ENCODE measurements around the gene ARHGAP33.

The ARHGAP33 gene

GRCh38 chr19:35784503-35785338 is 9.4 kb downstream of the ARHGAP33 start:
- H3K36me3 ChIP-seq (ENCODE audit: insufficient read depth, low read length) = peaks cover 20% of the 10 kb centered on the region; the same call in 1 of the 2 replicates

GRCh38 chr19:35785339-35785627 is 9.9 kb downstream of the ARHGAP33 start:
- no peaks in the 10 kb centered on the region for H3K9me2 ChIP-seq (replicated peaks; ENCODE audit: low read depth, low read length)
- H3K27me3 ChIP-seq (ENCODE audit: insufficient read depth, low read length, poor library complexity, severe bottlenecking) = no peaks in the 10 kb centered on the region
- TF ChIP-seq CTCF (conservative IDR thresholded peaks at IDR 0.05; ENCODE audit: low read length) (no peak), EZH2phosphoT487 (IDR thresholded peaks at IDR 0.05; ENCODE audit: borderline replicate concordance) (no peak)
- peaks cover 15% of the 10 kb centered on the region; the same call in 1 of the 2 replicates for H3K36me3 ChIP-seq (ENCODE audit: insufficient read depth, low read length)
- no peaks in the 10 kb centered on the region for H3K79me2 ChIP-seq (ENCODE audit: insufficient read depth, low read length)
- no peaks in the 10 kb centered on the region for H3K9me3 ChIP-seq (ENCODE audit: insufficient read depth, low read depth, low read length)
- no peaks in the 10 kb centered on the region for H3F3A ChIP-seq (ENCODE audit: low read depth)
- H3K9ac ChIP-seq (ENCODE audit: low read depth, low read length, poor library complexity, severe bottlenecking) = no peak overlapping the region
- no peak overlapping the region for H3K4me3 ChIP-seq (ENCODE audit: low read length, poor library complexity, severe bottlenecking)
- H3K4me2 ChIP-seq (ENCODE audit: low read depth, low read length, poor library complexity, severe bottlenecking) = no peak overlapping the region
- H3K4me1 ChIP-seq (ENCODE audit: insufficient read depth, low read length, poor library complexity, severe bottlenecking) = no peaks in the 10 kb centered on the region
- H4K20me1 ChIP-seq (ENCODE audit: insufficient read depth, low read length, poor library complexity, severe bottlenecking) = peaks cover 3% of the 10 kb centered on the region
- H2AFZ ChIP-seq (ENCODE audit: low read length) = no peak overlapping the region

More at GRCh38 chr19:35784503-35785338, 9.4 kb downstream of the ARHGAP33 start:
- TF ChIP-seq CTCF (conservative IDR thresholded peaks at IDR 0.05; ENCODE audit: low read length) (no peak), EZH2phosphoT487 (IDR thresholded peaks at IDR 0.05; ENCODE audit: borderline replicate concordance) (no peak)
- no peaks in the 10 kb centered on the region for H3K27me3 ChIP-seq (ENCODE audit: insufficient read depth, low read length, poor library complexity, severe bottlenecking)
- peaks cover 3% of the 10 kb centered on the region for H4K20me1 ChIP-seq (ENCODE audit: insufficient read depth, low read length, poor library complexity, severe bottlenecking)
- 0 out of 2 replicates have a peak, but pooled peaks cover 2% of the 10 kb centered on the region for H3K79me2 ChIP-seq (ENCODE audit: insufficient read depth, low read length)
- H2AFZ ChIP-seq (ENCODE audit: low read length) = no peak overlapping the region
- no peaks in the 10 kb centered on the region for H3K4me1 ChIP-seq (ENCODE audit: insufficient read depth, low read length, poor library complexity, severe bottlenecking)
- H3K9me3 ChIP-seq (ENCODE audit: insufficient read depth, low read depth, low read length) = no peaks in the 10 kb centered on the region
- H3K4me3 ChIP-seq (ENCODE audit: low read length, poor library complexity, severe bottlenecking) = no peak overlapping the region
- H3F3A ChIP-seq (ENCODE audit: low read depth) = no peaks in the 10 kb centered on the region
- no peak overlapping the region for H3K4me2 ChIP-seq (ENCODE audit: low read depth, low read length, poor library complexity, severe bottlenecking)
- no peak overlapping the region for H3K9ac ChIP-seq (ENCODE audit: low read depth, low read length, poor library complexity, severe bottlenecking)
- H3K9me2 ChIP-seq (replicated peaks; ENCODE audit: low read depth, low read length) = no peaks in the 10 kb centered on the region

GRCh38 chr19:35786299-35787160 is 11.2 kb downstream of the ARHGAP33 start:
- no peak overlapping the region for H3K9ac ChIP-seq (ENCODE audit: low read depth, low read length, poor library complexity, severe bottlenecking)
- no peak overlapping the region for H3K4me2 ChIP-seq (ENCODE audit: low read depth, low read length, poor library complexity, severe bottlenecking)
- no peaks in the 10 kb centered on the region for H3K4me1 ChIP-seq (ENCODE audit: insufficient read depth, low read length, poor library complexity, severe bottlenecking)

More at GRCh38 chr19:35786299-35787160, 11.2 kb downstream of the ARHGAP33 start:
- no peak overlapping the region for H3K4me3 ChIP-seq (ENCODE audit: low read length, poor library complexity, severe bottlenecking)
- H3K9me2 ChIP-seq (replicated peaks; ENCODE audit: low read depth, low read length) = no peaks in the 10 kb centered on the region
- peaks cover 8% of the 10 kb centered on the region; the same call in 1 of the 2 replicates for H3K36me3 ChIP-seq (ENCODE audit: insufficient read depth, low read length)
- H2AFZ ChIP-seq (ENCODE audit: low read length) = no peak overlapping the region
- H3K79me2 ChIP-seq (ENCODE audit: insufficient read depth, low read length) = no peaks in the 10 kb centered on the region
- H3K27me3 ChIP-seq (ENCODE audit: insufficient read depth, low read length, poor library complexity, severe bottlenecking) = no peaks in the 10 kb centered on the region
- H4K20me1 ChIP-seq (ENCODE audit: insufficient read depth, low read length, poor library complexity, severe bottlenecking) = peaks cover 3% of the 10 kb centered on the region
- no peaks in the 10 kb centered on the region for H3F3A ChIP-seq (ENCODE audit: low read depth)
- H3K9me3 ChIP-seq (ENCODE audit: insufficient read depth, low read depth, low read length) = no peaks in the 10 kb centered on the region
- TF ChIP-seq CTCF (conservative IDR thresholded peaks at IDR 0.05; ENCODE audit: low read length) = no peak
- TF ChIP-seq EZH2phosphoT487 (IDR thresholded peaks at IDR 0.05; ENCODE audit: borderline replicate concordance) = no peak

Measured in Loucy (cell line).